H9 (cell line): Measurements from ENCODE around the gene SUGP1. TPM values are rescaled to one million over a fixed set of nuclear protein-coding genes. Genes with fewer than 3 reads are reported as not detected.

Experiments
- DNase-seq: peaks from one replicate; pipeline ENCODE4 v3.0.0-alpha.2; 2017
- H2AFZ ChIP-seq: one replicate; pipeline ENCODE4 v1.6.1; 2013; ENCODE audit warnings: mild to moderate bottlenecking, low read length, control low read depth, moderate library complexity
- H2AK5ac ChIP-seq: 2 replicates; pipeline ENCODE4 v1.6.1; 2013; ENCODE audit warnings: low read length, control low read depth, mixed read lengths; ENCODE audit not compliant: insufficient read length
- H2BK120ac ChIP-seq: one replicate; pipeline ENCODE4 v1.6.1; 2013; ENCODE audit warnings: low read depth, mild to moderate bottlenecking, low read length, control low read depth, inconsistent platforms; ENCODE audit not compliant: poor library complexity, severe bottlenecking
- H2BK12ac ChIP-seq: 2 replicates; pipeline ENCODE4 v1.6.1; 2013; ENCODE audit warnings: low read length, control low read depth, mixed read lengths, low read depth; ENCODE audit not compliant: insufficient read length
- H2BK15ac ChIP-seq: 2 replicates; pipeline ENCODE4 v1.6.1; 2013; ENCODE audit warnings: low read depth, low read length, control low read depth
- H2BK20ac ChIP-seq: one replicate; pipeline ENCODE4 v1.6.1; 2013; ENCODE audit warnings: low read depth, mild to moderate bottlenecking, low read length, control low read depth, inconsistent platforms; ENCODE audit not compliant: poor library complexity, severe bottlenecking
- H2BK5ac ChIP-seq: 2 replicates; pipeline ENCODE4 v1.6.1; 2013; ENCODE audit warnings: low read length, control low read depth, mixed read lengths; ENCODE audit not compliant: insufficient read length
- H3K14ac ChIP-seq: 2 replicates; pipeline ENCODE4 v1.6.1; 2013; ENCODE audit warnings: low read length, control low read depth; ENCODE audit not compliant: insufficient read depth
- H3K18ac ChIP-seq: 2 replicates; pipeline ENCODE4 v1.6.1; 2013; ENCODE audit warnings: low read depth, mild to moderate bottlenecking, mixed read lengths, low read length, control low read depth; ENCODE audit not compliant: insufficient read length
- H3K23ac ChIP-seq: 2 replicates; pipeline ENCODE4 v1.6.1; 2013; ENCODE audit warnings: low read length, control low read depth, mixed read lengths, low read depth; ENCODE audit not compliant: insufficient read length
- H3K23me2 ChIP-seq: 2 replicates; pipeline ENCODE4 v1.6.1; 2013; ENCODE audit warnings: low read depth, mild to moderate bottlenecking, mixed read lengths, low read length, control low read depth; ENCODE audit not compliant: insufficient read length, poor library complexity, severe bottlenecking
- H3K27ac ChIP-seq: 2 replicates; pipeline ENCODE4 v1.5.1; 2013; ENCODE audit warnings: low read length, control low read depth, mixed read lengths, low read depth; ENCODE audit not compliant: insufficient read length
- H3K27me3 ChIP-seq: 2 replicates; pipeline ENCODE4 v1.6.1; 2013; ENCODE audit warnings: low read length, control low read depth, inconsistent platforms; ENCODE audit not compliant: insufficient read depth
- H3K4ac ChIP-seq: 2 replicates; pipeline ENCODE4 v1.6.1; 2013; ENCODE audit warnings: low read depth, mild to moderate bottlenecking, control low read depth, inconsistent platforms, low read length, moderate library complexity
- H3K4me1 ChIP-seq: 2 replicates; pipeline ENCODE4 v1.6.1; 2013; ENCODE audit warnings: low read length, control low read depth, inconsistent platforms; ENCODE audit not compliant: insufficient read depth
- H3K4me2 ChIP-seq: 2 replicates; pipeline ENCODE4 v1.6.1; 2013; ENCODE audit warnings: low read length, control low read depth, mixed read lengths; ENCODE audit not compliant: insufficient read length, insufficient read depth
- H3K56ac ChIP-seq: 2 replicates; pipeline ENCODE4 v1.6.1; 2013; ENCODE audit warnings: low read depth, mild to moderate bottlenecking, mixed read lengths, low read length, control low read depth; ENCODE audit not compliant: insufficient read length
- H3K79me1 ChIP-seq: 2 replicates; pipeline ENCODE4 v1.6.1; 2013; ENCODE audit warnings: low read depth, mild to moderate bottlenecking, moderate library complexity, low read length, control low read depth, inconsistent platforms; ENCODE audit not compliant: insufficient read depth, poor library complexity, severe bottlenecking
- H3K79me2 ChIP-seq: 2 replicates; pipeline ENCODE4 v1.6.1; 2013; ENCODE audit warnings: low read length, control low read depth, inconsistent platforms; ENCODE audit not compliant: insufficient read depth
- H3K9ac ChIP-seq: 2 replicates; pipeline ENCODE4 v1.6.1; 2013; ENCODE audit warnings: low read length, control low read depth, mixed read lengths; ENCODE audit not compliant: insufficient read length; ENCODE audit errors: extremely low read depth
- H3K9me3 ChIP-seq: one replicate; pipeline ENCODE4 v1.6.1; 2013; ENCODE audit warnings: low read depth, low read length, inconsistent platforms; ENCODE audit not compliant: control insufficient read depth
- H3T11ph ChIP-seq: one replicate; pipeline ENCODE4 v1.6.1; 2013; ENCODE audit warnings: mild to moderate bottlenecking, low read length, control low read depth, inconsistent platforms
- H4K20me1 ChIP-seq: one replicate; pipeline ENCODE4 v1.6.1; 2013; ENCODE audit not compliant: control insufficient read depth, insufficient read length, insufficient read depth
- H4K5ac ChIP-seq: 2 replicates; pipeline ENCODE4 v1.6.1; 2013; ENCODE audit warnings: low read depth, mild to moderate bottlenecking, mixed read lengths, low read length, control low read depth; ENCODE audit not compliant: insufficient read length
- H4K8ac ChIP-seq: replicated peaks from 2 replicates; pipeline ENCODE4 v1.6.1; 2013; ENCODE audit warnings: low read length, control low read depth, mixed read lengths, low read depth; ENCODE audit not compliant: insufficient read length
- H4K91ac ChIP-seq: 2 replicates; pipeline ENCODE4 v1.6.1; 2013; ENCODE audit warnings: low read depth, mild to moderate bottlenecking, moderate library complexity, mixed read lengths, low read length, control low read depth; ENCODE audit not compliant: insufficient read length
- H3K27ac Mint-ChIP-seq, 3 experiments: 2 replicates in 2 of 3; 3 replicates in 1 of 3; pipeline ENCODE4 v1.8.0; 2020 to 2021; ENCODE audit warnings: mixed read lengths in 3 of 3, mild to moderate bottlenecking in 1 of 3, moderate library complexity in 1 of 3
- H3K27me3 Mint-ChIP-seq: 2 replicates; pipeline ENCODE4 v1.8.0; 2021; ENCODE audit warnings: low read depth, mild to moderate bottlenecking, moderate library complexity, mixed read lengths
- H3K36me3 Mint-ChIP-seq, 3 experiments: 2 replicates in 2 of 3; 3 replicates in 1 of 3; pipeline ENCODE4 v1.8.0; 2020 to 2021; ENCODE audit warnings: low read depth in 3 of 3, mixed read lengths in 3 of 3; ENCODE audit not compliant: insufficient read depth in 1 of 3
- H3K4me1 Mint-ChIP-seq, 2 experiments: 2 replicates each; pipeline ENCODE4 v1.8.0; 2020; ENCODE audit warnings: mixed read lengths in 2 of 2
- H3K4me3 Mint-ChIP-seq, 2 experiments: 2 replicates in 1 of 2; 3 replicates in 1 of 2; pipeline ENCODE4 v1.8.0; 2020 to 2021; ENCODE audit warnings: mild to moderate bottlenecking in 2 of 2, mixed read lengths in 2 of 2, moderate library complexity in 1 of 2
- H3K9me3 Mint-ChIP-seq, 2 experiments: 2 replicates in 1 of 2; 3 replicates in 1 of 2; pipeline ENCODE4 v1.8.0; 2020; ENCODE audit warnings: mild to moderate bottlenecking in 2 of 2, mixed read lengths in 2 of 2, moderate library complexity in 1 of 2
- CTCF ChIP-seq: fragments of 200-600 bp; sonication (generic); conservative IDR thresholded peaks from 3 replicates; pipeline ENCODE4 v1.8.0; 2021; ENCODE audit warnings: antibody characterized with exemption, mild to moderate bottlenecking
- total RNA-seq: library from RNA; stranded (reverse); gene quantifications from 2 replicates; pipeline ENCODE4 v1.2.1, GENCODE V29; 2021

The SUGP1 gene
- total RNA-seq, 1 experiment from 2014 or later, result 103 TPM

GRCh38 chr19:19239675-19240074 is 80.6 kb downstream of the SUGP1 start:
- no peak overlapping the region for H2BK20ac ChIP-seq
- H3K27ac ChIP-seq, result no peak overlapping the region
- no peak overlapping the region for H4K91ac ChIP-seq
- no peak overlapping the region for H2AFZ ChIP-seq
- no peak overlapping the region for H2BK15ac ChIP-seq
- H3K4me1 ChIP-seq, result no peaks in the 10 kb centered on the region
- H2BK5ac ChIP-seq, result no peak overlapping the region
- no peak for DNase-seq
- no peak overlapping the region for H3K9ac ChIP-seq
- H4K20me1 ChIP-seq, result no peaks in the 10 kb centered on the region
- peaks cover 4% of the 10 kb centered on the region for H3K9me3 ChIP-seq
- H3K14ac ChIP-seq, result no peak overlapping the region
- no peak overlapping the region for H3T11ph ChIP-seq
- H3K79me2 ChIP-seq, result no peaks in the 10 kb centered on the region
- H2BK12ac ChIP-seq, result no peak overlapping the region
- no peak for TF ChIP-seq CTCF
- no peak overlapping the region for H4K8ac ChIP-seq
- H3K56ac ChIP-seq, result no peak overlapping the region
- Mint-ChIP-seq H3K27me3 (peaks cover 38% of the 10 kb centered on the region), H3K4me1 (0 out of 4 replicates have a peak, but pooled peaks cover 0 to 3% of the 10 kb centered on the region in 2 experiments), H3K27ac (no peak overlapping the region), H3K9me3 (peaks cover 9 to 12% of the 10 kb centered on the region in 2 experiments), H3K36me3 (peaks cover 0 to 7% (median 5%) of the 10 kb centered on the region in 3 experiments; a peak in 3 of 7 replicates), H3K4me3 (no peak overlapping the region)
- H3K4ac ChIP-seq, result no peak overlapping the region
- H3K18ac ChIP-seq, result no peak overlapping the region
- no peaks in the 10 kb centered on the region for H3K27me3 ChIP-seq
- H3K23me2 ChIP-seq, result no peaks in the 10 kb centered on the region
- no peaks in the 10 kb centered on the region for H3K79me1 ChIP-seq
- H3K23ac ChIP-seq, result no peak overlapping the region
- no peak overlapping the region for H4K5ac ChIP-seq
- no peak overlapping the region for H3K4me2 ChIP-seq
- no peak overlapping the region for H2BK120ac ChIP-seq
- no peak overlapping the region for H2AK5ac ChIP-seq
